ENCODE measurements around the gene MTR.
"Not testable (repeated sequence)": the region's sequence is repeated elsewhere in the genome, so short reads cannot be mapped to it uniquely, and the experiment has no call there.

The MTR gene

GRCh38 chr1:236893626-236894545, 98.8 kb downstream of the MTR start:
- in situ Hi-C loops (cut with MboI; ENCODE audit: low sequenced_read_pairs, unreplicated experiment) = no loop called here
- no peak for DNase-seq (ENCODE audit: low spot score)

GRCh38 chr1:236895665-236896387, 100.7 kb downstream of the MTR start:
- DNase-seq (ENCODE audit: low spot score) = no peak
- in situ Hi-C loops (cut with MboI; ENCODE audit: low sequenced_read_pairs, unreplicated experiment) = no loop called here
- no peak for TF ChIP-seq CTCF (IDR thresholded peaks at IDR 0.05; ENCODE audit: borderline replicate concordance, control extremely low read depth, extremely low read depth, insufficient read depth, missing control alignments)

More at GRCh38 chr1:236893626-236894545, 98.8 kb downstream of the MTR start:
- TF ChIP-seq CTCF (IDR thresholded peaks at IDR 0.05; ENCODE audit: borderline replicate concordance, control extremely low read depth, extremely low read depth, insufficient read depth, missing control alignments) = no peak

- DNase-seq (ENCODE audit: low spot score) = no peak
- TF ChIP-seq CTCF (IDR thresholded peaks at IDR 0.05; ENCODE audit: borderline replicate concordance, control extremely low read depth, extremely low read depth, insufficient read depth, missing control alignments) = no peak
- in situ Hi-C loops (cut with MboI; ENCODE audit: low sequenced_read_pairs, unreplicated experiment) = no loop called here
These were observed 101.6 kb downstream of the MTR start for GRCh38 chr1:236896716-236897115.

- in situ Hi-C loops (cut with MboI; ENCODE audit: low sequenced_read_pairs, unreplicated experiment) = no loop called here
- DNase-seq (ENCODE audit: low spot score) = no peak
These were observed 110.0 kb downstream of the MTR start for GRCh38 chr1:236904892-236905741.

GRCh38 chr1:236907205-236907604, 112.1 kb downstream of the MTR start:
- TF ChIP-seq CTCF (IDR thresholded peaks at IDR 0.05; ENCODE audit: borderline replicate concordance, control extremely low read depth, extremely low read depth, insufficient read depth, missing control alignments) = no peak
- DNase-seq (ENCODE audit: low spot score) = no peak
- in situ Hi-C loops (cut with MboI; ENCODE audit: low sequenced_read_pairs, unreplicated experiment) = no loop called here

More at GRCh38 chr1:236904892-236905741, 110.0 kb downstream of the MTR start:
- no peak for TF ChIP-seq CTCF (IDR thresholded peaks at IDR 0.05; ENCODE audit: borderline replicate concordance, control extremely low read depth, extremely low read depth, insufficient read depth, missing control alignments)

- TF ChIP-seq CTCF (IDR thresholded peaks at IDR 0.05; ENCODE audit: borderline replicate concordance, control extremely low read depth, extremely low read depth, insufficient read depth, missing control alignments) = no peak
- no peak for DNase-seq (ENCODE audit: low spot score)
- in situ Hi-C loops (cut with MboI; ENCODE audit: low sequenced_read_pairs, unreplicated experiment) = no loop called here
These were observed 113.6 kb downstream of the MTR start for GRCh38 chr1:236908669-236909068.

GRCh38 chr1:236911047-236911446, 116.0 kb downstream of the MTR start:
- in situ Hi-C loops (cut with MboI; ENCODE audit: low sequenced_read_pairs, unreplicated experiment); DNase-seq (ENCODE audit: low spot score): not testable (repeated sequence)
